Heart right ventricle (tissue), 16 donors: ENCODE data around the gene SMARCA2. TPM values are rescaled to one million over a fixed set of nuclear protein-coding genes. Genes with fewer than 3 reads are reported as not detected.

Experiments
- ATAC-seq, 8 donors: fragments of 200-7000 bp; cut with Tn5 transposase; one replicate each; pipeline ENCODE4 v1.9.1; 2020; ENCODE audit warnings: mild to moderate bottlenecking in 8 of 8, moderate library complexity in 8 of 8, moderate number of reproducible peaks in 1 of 8
- DNase-seq, 2 donors: peaks; one replicate each; pipeline ENCODE4 v3.0.0-alpha.2; 2020
- H3K27ac ChIP-seq, 10 donors: fragments of 200-600 bp; sonication (generic) in 2 of 10; one replicate each; pipeline versions ENCODE4 v1.5.0 to v1.8.0; 2020 to 2022; ENCODE audit warnings: mild to moderate bottlenecking in 3 of 10
- H3K27me3 ChIP-seq, 7 donors: fragments of 200-600 bp; one replicate each; pipeline ENCODE4 v1.8.0; 2021 to 2022; ENCODE audit warnings: mild to moderate bottlenecking in 2 of 7
- H3K36me3 ChIP-seq, 9 donors: fragments of 200-600 bp; sonication (generic) in 1 of 9; one replicate each; pipeline versions ENCODE4 v1.5.0 to v1.8.0; 2020 to 2022; ENCODE audit warnings: mild to moderate bottlenecking in 2 of 9
- H3K4me1 ChIP-seq, 9 donors: fragments of 200-600 bp; sonication (generic) in 1 of 9; one replicate each; pipeline versions ENCODE4 v1.5.0 to v1.8.0; 2020 to 2022; ENCODE audit warnings: mild to moderate bottlenecking in 4 of 9
- H3K4me3 ChIP-seq, 10 donors: fragments of 200-600 bp; sonication (generic) in 2 of 10; one replicate each; pipeline versions ENCODE4 v1.5.0 to v1.8.0; 2020 to 2022; ENCODE audit warnings: mild to moderate bottlenecking in 7 of 10, moderate library complexity in 2 of 10
- H3K9me3 ChIP-seq, 11 donors: fragments of 200-600 bp in 10 of 11; sonication (generic) in 2 of 11; one replicate each; pipeline versions ENCODE4 v1.5.0 to v1.8.0; 2013 to 2022; ENCODE audit warnings: mild to moderate bottlenecking in 2 of 11, control low read depth in 1 of 11, moderate library complexity in 1 of 11
- CTCF ChIP-seq, 9 donors: fragments of 200-600 bp; sonication (generic) in 2 of 9; IDR thresholded peaks; one replicate each; pipeline versions ENCODE4 v1.5.0 to v1.8.0; 2021 to 2022; ENCODE audit warnings: antibody characterized with exemption in 9 of 9, mild to moderate bottlenecking in 5 of 9, moderate library complexity in 1 of 9
- WGBS, 2 donors: extraction: QIAGEN DNeasy Blood & Tissue Kit; methylation state at CpG; one replicate each; pipeline ENCODE4 v1.1.7; 2013; ENCODE audit warnings: inconsistent platforms in 1 of 2; 5-methylcytosine and 5-hydroxymethylcytosine counted together
- intact Hi-C, 10 donors: fragments of 100-400 bp; cut with DNase I; formaldehyde crosslinking; loops; one replicate each; pipeline versions ENCODE4 v1.11.1 to v1.14.2; 2022
- polyA plus RNA-seq, 2 donors: library from polyadenylated mRNA; stranded (reverse); fragments of 200-250 nt; gene quantifications; one replicate each; pipeline ENCODE4 v1.2.3, GENCODE V29; 2013
- total RNA-seq, 10 donors: library from RNA; stranded (reverse); fragmentation: NEBNext Ultra II Directional in 3 of 10; extraction: Animal tissue kit (Norgen Biotek cat#: 25700) in 3 of 10; gene quantifications; one replicate each; pipeline versions ENCODE4 v1.2.1 to v1.2.4, GENCODE V29; 2021 to 2023
- donor health status: Arrhythmogenic right ventricular cardiomyopathy.
- donor health status: ischemic (EF 13 %, LVEDD 7.1; RV severe dilation, severe dysfunction).
- donor health status: healthy with polysubstance abuse.
- donor health status: DM: no; HTN: yes; CAD: no.
- donor health status: DM: no; HTN: no; CAD: no.
- donor health status: ischemic (EF 25% LVEDD 6.9; RV normal size, moderate dysfunction).
- donor health status: ischemic (EF 25% LVEDD 5.7; RV mildly dilated, moderate dysfunction).
- donor health status: healthy.
- donor health status: DM: yes; HTN: yes; CAD: no.
- donor health status: Ischemic cardiomyopathy.
- donor health status: ischemic (EF 35%, LVEDD 5.7; RV mildly dilated, moderate dysfunction).
- donor health status: nonischemic (EF 11% LVEDD 7.7; RV severe dilation, severe dysfunction).
- donor health status: DM: yes; HTN: yes; CAD: no.
- donor health status: PGD.
- donor health status: ischemic (EF 29% LVEDD 5.4; RV normal size, mild dysfunction).
- donor health status: nonischemic (EF 23%, LVEDD 6.1; RV moderate dilation, normal function).

SMARCA2 gene
- total and polyA plus RNA-seq, 12 donors = 26.5 to 140 (median 105) TPM

GRCh38 chr9:1998111-1998510 lies 17.0 kb upstream of the SMARCA2 start:
- Histone ChIP-seq H3K9me3 (no peaks in the 10 kb centered on the region), H3K27me3 (peaks cover 0 to 4% (median 0%) of the 10 kb centered on the region in 7 donors), H3K4me1 (no peaks in the 10 kb centered on the region), H3K36me3 (no peaks in the 10 kb centered on the region), H3K4me3 (no peak overlapping the region), H3K27ac (no peak overlapping the region)
- intact Hi-C loops = loop anchor here in 1 of 10 donors (10.0 kb wide), 1 partner anchor 57 kb away; no protein-coding TSS in a partner anchor
- DNase-seq (no peak), ATAC-seq (no peak)
- WGBS, 2 donors = 74 to 78% methylated on average over 2 of the region's 2 CpGs
- no peak for TF ChIP-seq CTCF (IDR thresholded peaks at IDR 0.05)

- 92 to 95% methylated on average over 3 of the region's 3 CpGs for WGBS, 2 donors
- no peak for TF ChIP-seq CTCF (IDR thresholded peaks at IDR 0.05)
- H3K27me3 ChIP-seq = peaks cover 0 to 4% (median 0%) of the 10 kb centered on the region in 7 donors
- no peaks in the 10 kb centered on the region for H3K36me3 ChIP-seq
- H3K4me1 ChIP-seq = no peaks in the 10 kb centered on the region
- ATAC-seq = no peak
- no peaks in the 10 kb centered on the region for H3K9me3 ChIP-seq
- intact Hi-C loops = loop anchor here in 1 of 10 donors (10.0 kb wide), 1 partner anchor 64 kb away; no protein-coding TSS in a partner anchor
- H3K27ac ChIP-seq = no peak overlapping the region
- no peak overlapping the region for H3K4me3 ChIP-seq
- DNase-seq = no peak
These were observed 14.8 kb upstream of the SMARCA2 start for GRCh38 chr9:2000314-2000713.

GRCh38 chr9:2008372-2008771 lies 6.8 kb upstream of the SMARCA2 start:
- DNase-seq (no peak), ATAC-seq (no peak)
- Histone ChIP-seq H3K27ac (no peak overlapping the region), H3K9me3 (no peaks in the 10 kb centered on the region), H3K27me3 (peaks cover 0 to 3% (median 0%) of the 10 kb centered on the region in 7 donors), H3K36me3 (no peaks in the 10 kb centered on the region), H3K4me1 (peaks cover 0 to under 1% (median 0%) of the 10 kb centered on the region in 9 donors), H3K4me3 (no peak overlapping the region)
- 88 to 92% methylated on average over 2 of the region's 2 CpGs for WGBS, 2 donors
- no peak for TF ChIP-seq CTCF (IDR thresholded peaks at IDR 0.05)
- intact Hi-C loops = loop anchor here in 1 of 10 donors (10.0 kb wide), 1 partner anchor 56 kb away; no protein-coding TSS in a partner anchor

GRCh38 chr9:2012347-2012746 lies 2.8 kb upstream of the SMARCA2 start:
- WGBS, 2 donors = 90 to 94% methylated on average over 4 of the region's 4 CpGs
- H3K4me3 ChIP-seq = no peak overlapping the region
- TF ChIP-seq CTCF (IDR thresholded peaks at IDR 0.05) = no peak
- H3K27me3 ChIP-seq = no peaks in the 10 kb centered on the region
- DNase-seq = no peak
- no peak for ATAC-seq
- no peaks in the 10 kb centered on the region for H3K36me3 ChIP-seq
- peaks cover 0 to 15% (median 7%) of the 10 kb centered on the region in 9 donors for H3K4me1 ChIP-seq
- intact Hi-C loops = loop anchor here in 3 of 10 donors (10.0 kb wide), 3 partner anchors 52 to 832 kb away; partner anchors contain the start of gene PUM3 (in 1 of the 3)
- no peak overlapping the region for H3K27ac ChIP-seq
- H3K9me3 ChIP-seq = no peaks in the 10 kb centered on the region
